ENCODE data around the gene CENPB.
A peak's percentile ranks its signal among the peaks of the same experiment; 100 is the strongest.

The CENPB gene

GRCh38 chr20:3787324-3788014 lies 929 bp upstream of the CENPB start:
- DNase-seq, result no peak

- DNase-seq, result peak; percentile 46
Observed at GRCh38 chr20:3786126-3786484, 435 bp downstream of the CENPB start.

DNA sequence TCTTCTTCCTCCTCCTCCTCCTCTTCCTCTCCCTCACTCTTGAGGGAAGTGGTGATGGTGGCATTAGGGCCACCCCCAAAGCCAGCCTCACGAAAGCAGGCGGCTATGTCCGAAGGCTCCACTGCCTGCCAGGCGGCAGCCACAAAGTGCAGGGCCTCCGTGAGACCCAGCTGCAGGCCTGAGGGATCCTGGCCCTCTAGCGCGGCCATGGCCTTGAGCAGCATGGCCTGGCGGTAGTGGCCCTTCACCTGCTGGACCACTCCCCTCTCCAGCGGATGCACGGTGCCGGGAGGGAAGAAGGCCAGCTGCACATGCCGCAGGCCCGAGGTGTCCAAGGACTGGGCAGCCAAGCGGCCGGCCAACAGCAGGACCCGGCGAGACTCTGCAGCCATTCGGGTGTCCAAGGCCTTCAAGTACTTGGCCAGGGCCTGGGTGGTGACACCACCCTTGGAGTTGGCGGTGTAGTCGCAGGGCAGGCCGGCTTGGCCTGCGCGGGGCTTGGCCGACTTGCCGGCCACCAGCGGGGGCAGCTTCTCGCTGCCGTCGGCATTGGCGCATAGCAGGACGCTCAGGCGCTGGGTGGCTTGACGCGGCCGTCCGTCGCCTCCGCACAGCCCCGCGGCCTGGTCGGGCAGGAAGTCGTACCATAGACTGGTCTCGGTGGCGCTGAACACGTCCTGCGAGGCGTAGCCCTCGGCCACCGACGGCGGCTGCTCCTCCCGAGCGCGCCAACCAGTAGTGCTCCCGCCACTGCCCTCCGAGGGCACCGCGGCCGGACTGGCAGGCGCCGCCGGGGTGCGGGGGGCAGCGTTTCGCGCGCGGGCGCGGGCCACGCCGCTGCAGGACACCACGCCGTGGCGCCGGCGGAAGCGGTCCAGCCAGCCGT lies 1.1 kb downstream of the CENPB start:
- no peak for DNase-seq

GRCh38 chr20:3784863-3785239 lies 1.7 kb downstream of the CENPB start:
- no peak for DNase-seq

- DNase-seq, result no peak
Observed at GRCh38 chr20:3784216-3784853, 2.2 kb downstream of the CENPB start.

GRCh38 chr20:3783511-3784195 lies 2.9 kb downstream of the CENPB start:
- no peak for DNase-seq

- DNase-seq, result no peak
Observed at GRCh38 chr20:3783068-3783489, 3.5 kb downstream of the CENPB start.

DNA sequence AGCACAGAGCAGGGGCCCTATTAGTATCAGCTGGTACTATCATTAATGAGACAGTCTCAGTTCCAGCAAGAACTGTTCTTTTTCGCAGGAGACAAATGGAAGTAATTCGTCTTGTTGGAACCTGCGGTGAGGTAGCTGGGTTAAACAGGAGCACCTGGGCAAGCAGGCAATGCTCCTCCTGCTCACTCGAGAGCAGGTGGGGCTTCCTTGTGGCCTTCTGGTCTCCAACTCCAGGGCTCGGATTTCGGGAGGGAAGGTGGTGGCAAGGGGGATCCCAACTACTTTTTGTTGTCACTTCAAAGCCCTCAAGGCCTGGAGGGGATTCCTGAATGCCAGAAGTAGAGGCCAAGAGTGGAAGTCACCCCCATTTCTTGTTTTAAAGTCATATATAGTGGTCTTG lies 3.9 kb downstream of the CENPB start:
- no peak for DNase-seq

DNA sequence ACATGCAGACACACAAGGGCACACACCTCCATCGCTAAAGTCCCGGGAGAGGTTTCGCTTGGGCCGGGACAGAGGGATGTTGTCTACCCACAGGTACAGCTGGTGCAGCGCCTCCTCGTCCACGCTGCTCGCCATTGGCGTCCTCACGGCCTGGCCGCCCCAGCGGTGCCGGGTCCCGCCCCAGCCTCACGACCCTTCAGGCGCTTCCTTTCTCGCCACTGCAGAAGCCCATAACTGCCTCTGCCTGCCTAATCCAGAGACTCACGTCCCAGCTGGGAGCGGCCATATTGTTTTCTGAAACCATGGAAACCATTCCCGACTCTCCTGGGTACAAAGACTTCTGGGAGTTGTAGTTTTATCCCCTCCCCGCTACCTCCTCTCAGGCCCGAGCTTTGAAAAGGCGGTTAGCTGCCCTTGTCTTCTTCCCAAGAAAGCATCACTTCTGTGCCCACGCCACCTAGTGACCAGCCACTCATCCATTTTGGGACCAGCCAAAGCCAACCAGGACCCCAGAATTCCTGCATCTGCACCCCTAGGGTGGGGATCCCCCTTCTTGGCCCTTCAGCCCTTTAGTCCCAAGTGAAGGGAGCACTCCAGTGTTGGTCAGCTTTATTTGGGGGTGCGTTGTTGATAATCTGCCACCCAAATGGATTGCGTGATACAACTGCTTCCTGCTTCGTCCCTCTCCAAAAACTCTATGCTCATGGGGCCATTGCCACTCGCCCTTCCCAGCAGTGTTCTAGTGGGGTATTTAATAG lies 5.2 kb downstream of the CENPB start, which contains the start of gene SPEF1:
Gene SPEF1, minus strand, starts transcription at position 296 of the 758 bp plus-strand sequence. Its CDS starts 161 bp downstream, at position 135.
- peak; percentile 53 for DNase-seq

GRCh38 chr20:3778976-3779375 lies 7.6 kb downstream of the CENPB start:
- no peak for DNase-seq

DNA sequence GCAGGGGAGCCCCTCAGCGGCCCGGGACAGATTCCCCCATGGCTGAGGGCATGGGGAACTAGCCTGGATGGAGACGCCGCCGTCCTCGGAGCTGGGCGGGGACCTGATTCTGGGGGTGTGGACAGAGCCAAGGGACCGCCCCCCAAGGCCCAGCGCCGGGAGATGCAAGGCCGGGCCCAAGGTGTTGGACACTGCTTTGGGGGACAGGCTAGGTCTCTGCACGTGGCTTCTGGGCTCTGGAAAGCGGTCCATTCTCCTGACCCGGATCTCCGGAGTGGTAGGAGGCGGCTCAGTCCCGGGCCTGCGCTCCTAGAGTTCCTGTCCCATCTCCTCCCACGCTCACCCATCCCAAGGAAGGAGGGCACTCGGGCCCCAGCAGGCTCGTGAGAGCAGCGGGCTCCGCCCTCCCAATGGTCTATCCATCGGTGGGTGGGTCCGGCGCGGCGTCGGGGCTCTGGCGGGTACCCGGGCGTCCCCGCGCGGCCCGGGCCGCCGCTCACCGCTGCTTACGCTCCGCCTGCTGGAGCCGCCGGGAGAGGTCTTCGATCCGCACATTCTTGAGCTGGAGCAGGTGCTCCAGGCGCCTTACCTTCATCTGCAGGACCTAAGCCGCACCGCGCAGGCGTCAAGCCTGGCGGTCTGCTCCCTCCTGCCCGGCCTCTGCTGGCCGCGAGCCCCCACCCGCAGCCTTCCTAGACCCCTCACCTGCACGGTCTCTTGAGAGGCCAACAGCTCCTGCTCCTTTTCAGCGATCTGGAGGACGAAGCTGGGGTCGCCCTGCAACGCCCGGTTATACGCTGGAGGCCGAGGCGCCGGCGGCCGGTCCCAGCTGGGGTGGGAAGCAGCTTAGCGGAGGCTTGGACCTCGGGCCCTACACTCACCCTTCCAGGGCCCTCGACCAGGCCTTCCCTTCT lies 8.6 kb downstream of the CENPB start:
- DNase-seq, result peak; percentile 45

DNA sequence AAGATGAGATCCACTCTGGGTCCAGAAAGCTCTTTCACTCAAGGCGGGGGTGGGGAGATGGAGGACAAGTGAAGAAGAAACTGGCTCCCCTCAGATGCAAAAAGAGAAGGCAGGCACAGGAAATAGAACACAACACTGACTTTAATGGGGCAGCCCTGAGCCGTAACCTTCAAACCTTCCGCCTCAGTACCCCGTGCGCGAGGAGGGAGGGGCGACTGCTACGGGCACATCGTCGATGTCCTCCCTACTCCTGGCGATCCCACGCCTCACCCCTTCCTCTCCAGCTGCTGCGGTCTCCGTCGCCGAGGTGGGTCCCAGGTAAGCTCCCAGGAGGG lies 9.2 kb downstream of the CENPB start:
- no peak for DNase-seq

DNA sequence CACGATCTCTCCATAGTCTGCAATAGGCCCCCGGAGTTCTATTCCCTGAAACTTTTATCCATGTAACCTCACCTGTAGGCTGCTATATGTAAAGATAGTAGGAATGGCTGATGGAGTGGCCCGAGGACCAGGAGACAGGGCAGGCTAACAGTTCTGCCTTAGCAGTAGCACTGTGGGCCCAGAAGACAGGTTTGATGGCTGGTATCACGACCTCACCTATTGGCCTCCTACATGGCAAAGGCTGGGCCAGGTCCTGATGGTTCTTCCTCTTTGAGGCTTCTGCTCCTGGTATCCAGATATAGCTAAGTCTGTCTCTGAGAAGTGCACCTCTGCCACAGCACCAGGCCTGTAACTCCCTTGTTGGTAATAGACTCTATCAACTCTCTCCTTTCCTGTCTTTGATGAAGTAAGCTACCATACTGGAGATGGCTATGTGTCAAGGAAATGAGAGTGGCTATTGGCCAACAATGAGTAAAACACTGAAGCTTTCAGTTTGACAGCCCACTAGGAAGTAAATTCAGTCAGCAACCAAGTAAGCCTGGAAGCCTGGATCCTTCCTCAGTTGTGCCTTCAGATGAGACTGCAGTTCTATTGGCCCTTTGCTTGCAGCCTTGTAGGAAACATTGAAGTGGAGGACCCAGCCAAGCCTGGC lies 11.0 kb downstream of the CENPB start:
- DNase-seq, result no peak

DNA sequence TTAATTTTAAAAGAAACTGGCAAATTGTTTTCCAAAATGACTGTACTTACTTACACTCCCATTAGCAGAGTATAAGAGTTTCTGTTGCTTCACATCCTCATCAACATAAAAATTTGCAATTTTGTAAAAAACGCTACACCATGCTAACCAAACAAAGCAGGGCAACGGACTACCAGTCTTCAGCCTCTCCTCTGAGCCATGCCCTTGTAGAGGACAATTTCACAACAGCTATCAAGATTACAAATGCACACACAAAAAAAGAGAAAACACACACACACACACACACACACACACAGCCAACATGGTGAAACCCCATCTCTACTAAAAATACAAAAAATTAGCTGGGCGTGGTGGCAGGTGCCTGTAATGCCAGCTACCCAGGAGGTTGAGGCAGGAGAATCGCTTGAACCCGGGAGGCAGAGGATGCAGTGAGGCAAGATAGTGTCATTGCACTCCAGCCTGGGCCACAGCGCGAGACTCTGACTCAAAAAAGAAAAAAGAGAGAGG lies 14.9 kb downstream of the CENPB start:
- DNase-seq, result no peak

- DNase-seq, result peak; percentile 82
Observed at GRCh38 chr20:3768342-3769130, 18.0 kb downstream of the CENPB start.

DNA sequence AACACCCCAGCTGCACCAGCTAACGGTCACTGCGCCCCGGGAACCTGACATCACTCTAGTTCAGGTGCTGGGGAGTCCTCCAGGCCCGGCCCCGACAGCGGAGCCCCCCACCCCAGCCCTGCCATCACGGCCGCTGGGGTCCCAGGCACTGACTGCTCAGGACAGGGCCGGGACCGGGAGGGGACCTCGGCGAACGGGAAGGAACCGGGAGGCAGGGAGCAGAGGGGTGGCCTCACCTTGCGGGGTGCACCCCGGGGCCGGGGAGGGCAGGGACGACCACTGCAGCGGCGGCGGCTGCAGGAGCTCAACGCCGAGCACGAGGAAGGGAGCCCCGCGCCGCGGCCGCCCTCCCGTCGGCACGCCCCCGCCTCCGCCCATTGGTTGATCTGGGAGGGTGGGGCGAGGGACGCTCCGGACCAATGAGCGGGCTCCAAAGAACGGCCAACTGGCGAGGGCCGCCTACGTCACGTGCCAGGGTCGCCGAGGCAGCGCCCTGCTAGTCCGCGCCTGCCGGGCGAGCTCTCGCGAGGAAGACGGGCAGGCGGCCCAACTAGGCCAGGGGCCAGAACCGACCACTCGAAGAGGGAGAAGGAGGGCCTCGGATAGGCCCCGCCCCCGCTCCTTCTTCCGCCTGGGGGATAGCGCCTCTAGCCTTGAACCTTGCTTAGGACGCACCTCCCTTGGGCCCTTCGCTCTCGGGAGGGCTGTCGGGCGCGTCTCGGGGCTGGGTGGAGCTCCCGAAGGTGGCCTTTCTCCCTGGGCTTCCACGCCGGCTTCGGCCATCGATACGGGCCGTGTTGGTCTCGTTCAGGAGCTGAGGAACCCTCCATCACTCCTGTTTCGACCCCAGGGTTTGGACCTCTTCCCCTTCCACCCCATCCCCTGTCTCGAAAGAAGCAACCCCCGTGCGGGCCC lies 18.9 kb downstream of the CENPB start, which contains the start of gene ADISSP:
Gene ADISSP, minus strand, starts transcription at position 327 of the 915 bp plus-strand sequence. CDS start 7,653 bp downstream, outside the sequence.
- DNase-seq, result peak; percentile 98

GRCh38 chr20:3767110-3767426 lies 19.5 kb downstream of the CENPB start:
- DNase-seq, result peak; percentile 25

DNA sequence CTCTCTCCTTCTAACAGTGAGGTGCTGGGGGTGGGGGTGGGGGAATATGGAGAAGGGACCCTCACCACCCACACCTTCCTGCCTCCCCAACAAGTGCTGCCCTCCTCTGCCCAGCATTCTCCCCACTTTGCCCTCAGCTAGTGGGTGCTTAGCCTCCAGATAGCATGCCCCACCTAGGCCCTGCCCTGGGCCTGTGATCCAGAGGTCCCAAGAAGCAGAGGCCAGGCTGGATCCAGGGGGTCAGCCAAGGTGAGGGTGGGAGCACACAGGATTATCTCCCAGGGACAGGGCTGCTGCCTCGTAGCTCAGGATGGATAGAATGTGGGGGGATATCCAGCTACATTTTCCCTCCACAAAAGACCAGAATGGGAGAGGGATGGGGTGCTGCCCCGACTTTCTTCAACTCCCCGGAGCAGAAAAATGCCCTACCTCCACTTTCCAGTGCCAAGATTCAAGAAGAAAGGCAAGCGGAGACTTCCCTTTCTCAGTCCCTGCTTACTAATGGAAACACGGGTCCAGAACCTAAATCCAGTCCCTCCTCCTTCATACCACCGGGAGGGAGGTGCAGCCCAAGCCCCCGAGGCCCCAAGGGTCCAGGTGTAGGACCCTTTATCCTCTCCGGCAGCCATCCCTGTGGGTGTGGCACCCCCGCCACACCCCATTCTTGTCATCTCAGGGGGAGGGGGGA lies 20.0 kb downstream of the CENPB start:
- no peak for DNase-seq

Measured in stimulated activated CD4-positive, alpha-beta T cell treated with anti-CD3 and anti-CD28 coated beads, Interleukin-4, amount 100 ng/mL, for 24 hours (primary cell).